ENCODE data around the gene MAZ. TPM values are rescaled to one million over a fixed set of nuclear protein-coding genes. Genes with fewer than 3 reads are reported as not detected.

The MAZ gene
- polyA plus RNA-seq, 1 experiment, result 58.4 TPM

DNA sequence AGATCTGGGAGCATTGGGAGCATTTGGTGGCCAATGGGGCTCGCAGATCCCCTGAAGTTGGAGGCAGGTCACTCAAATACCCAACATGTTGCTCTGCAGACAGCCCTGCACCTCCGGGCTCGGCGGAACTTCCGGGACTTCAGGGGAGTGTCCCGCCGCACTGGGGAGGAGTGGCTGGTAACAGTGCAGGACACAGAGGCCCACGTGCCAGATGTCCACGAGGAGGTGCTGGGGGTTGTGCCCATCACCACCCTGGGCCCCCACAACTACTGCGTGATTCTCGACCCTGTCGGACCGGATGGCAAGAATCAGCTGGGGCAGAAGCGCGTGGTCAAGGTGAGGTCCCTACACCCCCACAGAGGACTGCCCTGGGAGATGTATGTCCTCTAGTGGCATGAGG lies 30.3 kb downstream of the MAZ start:
- Histone ChIP-seq H3K27me3 (ENCODE audit: control insufficient read depth, insufficient read depth, low read length) (no peaks in the 10 kb centered on the region), H3K27ac (ENCODE audit: low read depth, low read length) (no peak overlapping the region), H3K4me3 (ENCODE audit: low read depth, low read length) (no peak overlapping the region), H3K9me3 (ENCODE audit: control insufficient read depth, insufficient read depth, low read length) (no peaks in the 10 kb centered on the region; the same call in 1 of the 2 replicates)
- POLR2A ChIA-PET, result interaction anchor here (0.6 kb wide), 1 partner anchor 19 kb away, joined by 3 read pairs; no protein-coding TSS in a partner anchor
- CTCF ChIA-PET, result no interaction called here
- DNase-seq (ENCODE audit: low read depth, low spot score), result no peak
- TF ChIP-seq, protein P1, sequence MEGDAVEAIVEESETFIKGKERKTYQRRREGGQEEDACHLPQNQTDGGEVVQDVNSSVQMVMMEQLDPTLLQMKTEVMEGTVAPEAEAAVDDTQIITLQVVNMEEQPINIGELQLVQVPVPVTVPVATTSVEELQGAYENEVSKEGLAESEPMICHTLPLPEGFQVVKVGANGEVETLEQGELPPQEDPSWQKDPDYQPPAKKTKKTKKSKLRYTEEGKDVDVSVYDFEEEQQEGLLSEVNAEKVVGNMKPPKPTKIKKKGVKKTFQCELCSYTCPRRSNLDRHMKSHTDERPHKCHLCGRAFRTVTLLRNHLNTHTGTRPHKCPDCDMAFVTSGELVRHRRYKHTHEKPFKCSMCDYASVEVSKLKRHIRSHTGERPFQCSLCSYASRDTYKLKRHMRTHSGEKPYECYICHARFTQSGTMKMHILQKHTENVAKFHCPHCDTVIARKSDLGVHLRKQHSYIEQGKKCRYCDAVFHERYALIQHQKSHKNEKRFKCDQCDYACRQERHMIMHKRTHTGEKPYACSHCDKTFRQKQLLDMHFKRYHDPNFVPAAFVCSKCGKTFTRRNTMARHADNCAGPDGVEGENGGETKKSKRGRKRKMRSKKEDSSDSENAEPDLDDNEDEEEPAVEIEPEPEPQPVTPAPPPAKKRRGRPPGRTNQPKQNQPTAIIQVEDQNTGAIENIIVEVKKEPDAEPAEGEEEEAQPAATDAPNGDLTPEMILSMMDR (IDR thresholded peaks at IDR 0.05; ENCODE audit: low read depth, low read length), result no peak

DNA sequence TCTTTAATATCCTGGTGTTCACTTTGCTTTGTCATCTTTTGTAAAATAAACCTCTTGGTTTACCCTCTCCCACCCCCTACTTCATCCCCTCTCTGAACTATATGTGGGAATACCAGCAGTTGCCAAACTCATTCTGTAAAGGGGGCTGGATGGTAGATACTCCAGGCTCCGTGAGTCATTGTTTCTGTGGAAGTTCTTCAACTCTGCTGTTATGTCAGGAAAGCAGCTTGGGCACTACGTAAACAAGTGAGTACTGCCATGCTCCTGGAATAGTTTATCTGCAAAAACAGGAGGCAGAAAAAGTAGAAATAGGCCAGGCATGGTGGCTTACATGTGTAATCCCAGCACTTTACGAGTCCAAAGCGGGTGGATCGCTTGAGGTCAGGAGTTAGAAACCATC lies 31.5 kb downstream of the MAZ start:
- Histone ChIP-seq H3K27ac (ENCODE audit: low read depth, low read length) (no peak overlapping the region), H3K27me3 (ENCODE audit: control insufficient read depth, insufficient read depth, low read length) (no peaks in the 10 kb centered on the region), H3K4me3 (ENCODE audit: low read depth, low read length) (no peak overlapping the region), H3K9me3 (ENCODE audit: control insufficient read depth, insufficient read depth, low read length) (no peaks in the 10 kb centered on the region; the same call in 1 of the 2 replicates)
- no peak for DNase-seq (ENCODE audit: low read depth, low spot score)
- POLR2A ChIA-PET, result interaction anchor here (1.4 kb wide), 1 partner anchor 18 kb away, joined by 4 read pairs; the partner anchor contains the start of gene MVP
- CTCF ChIA-PET, result interaction anchor here (2.6 kb wide), 1 partner anchor 11 kb away, joined by 21 read pairs; no protein-coding TSS in a partner anchor
- TF ChIP-seq, protein P1 (IDR thresholded peaks at IDR 0.05; ENCODE audit: low read depth, low read length), result no peak

DNA sequence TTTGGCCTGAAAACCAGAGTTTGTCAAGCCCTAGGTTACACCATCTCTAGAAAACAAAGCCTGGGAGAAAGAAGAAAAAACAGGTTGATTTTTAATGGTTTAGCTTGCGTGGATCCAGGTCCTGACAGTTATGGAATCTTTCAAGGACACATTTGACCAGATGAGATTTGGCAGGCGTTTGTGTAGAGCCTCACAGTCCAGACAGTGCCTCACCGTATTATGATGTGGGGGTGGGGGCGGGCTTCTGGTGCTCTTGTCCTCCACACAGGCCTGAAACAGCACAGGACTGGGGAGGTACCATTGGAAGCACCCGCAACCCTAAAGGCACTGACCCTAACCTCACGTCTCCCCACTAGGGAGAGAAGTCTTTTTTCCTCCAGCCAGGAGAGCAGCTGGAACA lies 33.5 kb downstream of the MAZ start:
- ChIA-PET CTCF (interaction anchor here (0.9 to 2.6 kb wide), 2 partner anchors 9 to 19 kb away, joined by 3 to 21 read pairs; no protein-coding TSS in a partner anchor), POLR2A (interaction anchor here (0.7 kb wide), 1 partner anchor 578 kb away, joined by 11 read pairs; no protein-coding TSS in a partner anchor)
- Histone ChIP-seq H3K27ac (ENCODE audit: low read depth, low read length) (no peak overlapping the region), H3K4me3 (ENCODE audit: low read depth, low read length) (no peak overlapping the region), H3K9me3 (ENCODE audit: control insufficient read depth, insufficient read depth, low read length) (no peaks in the 10 kb centered on the region; the same call in 1 of the 2 replicates), H3K27me3 (ENCODE audit: control insufficient read depth, insufficient read depth, low read length) (no peaks in the 10 kb centered on the region)
- no peak for DNase-seq (ENCODE audit: low read depth, low spot score)
- TF ChIP-seq, protein P1 (IDR thresholded peaks at IDR 0.05; ENCODE audit: low read depth, low read length), result no peak

- no peak overlapping the region for H3K4me3 ChIP-seq (ENCODE audit: low read depth, low read length)
- no peak for DNase-seq (ENCODE audit: low read depth, low spot score)
- no peaks in the 10 kb centered on the region for H3K27me3 ChIP-seq (ENCODE audit: control insufficient read depth, insufficient read depth, low read length)
- TF ChIP-seq, protein P1 (IDR thresholded peaks at IDR 0.05; ENCODE audit: low read depth, low read length), result no peak
- H3K9me3 ChIP-seq (ENCODE audit: control insufficient read depth, insufficient read depth, low read length), result no peaks in the 10 kb centered on the region; the same call in 1 of the 2 replicates
- ChIA-PET POLR2A (interaction anchor here (0.7 kb wide), 1 partner anchor 577 kb away, joined by 11 read pairs; no protein-coding TSS in a partner anchor), CTCF (interaction anchor here (2.6 kb wide), 1 partner anchor 8 kb away, joined by 21 read pairs; no protein-coding TSS in a partner anchor)
- no peak overlapping the region for H3K27ac ChIP-seq (ENCODE audit: low read depth, low read length)
Observed at GRCh38 chr16:29840240-29840639, 33.9 kb downstream of the MAZ start.

GRCh38 chr16:29841631-29842030 lies 35.3 kb downstream of the MAZ start:
- TF ChIP-seq, protein P1 (IDR thresholded peaks at IDR 0.05; ENCODE audit: low read depth, low read length), result no peak
- no peak for DNase-seq (ENCODE audit: low read depth, low spot score)
- POLR2A ChIA-PET, result interaction anchor here (1.0 kb wide), 1 partner anchor 11 kb away, joined by 4 read pairs; no protein-coding TSS in a partner anchor
- no peak overlapping the region for H3K27ac ChIP-seq (ENCODE audit: low read depth, low read length)
- no peaks in the 10 kb centered on the region; the same call in 1 of the 2 replicates for H3K9me3 ChIP-seq (ENCODE audit: control insufficient read depth, insufficient read depth, low read length)
- CTCF ChIA-PET, result no interaction called here
- no peaks in the 10 kb centered on the region for H3K27me3 ChIP-seq (ENCODE audit: control insufficient read depth, insufficient read depth, low read length)
- no peak overlapping the region for H3K4me3 ChIP-seq (ENCODE audit: low read depth, low read length)

Data from AG04450 (cell line).